Nephron progenitor cell (in vitro differentiated cells): ENCODE results near the gene C2orf66.

Source experiments
- DNase-seq: peaks from one replicate; pipeline ENCODE4 v3.0.0; 2021
- H3K27ac Mint-ChIP-seq: 2 replicates; pipeline ENCODE4 v1.8.0; 2021; ENCODE audit warnings: mild to moderate bottlenecking, moderate library complexity, mixed read lengths
- H3K27me3 Mint-ChIP-seq: 2 replicates; pipeline ENCODE4 v1.8.0; 2021; ENCODE audit warnings: mild to moderate bottlenecking, low read depth, mixed read lengths; ENCODE audit not compliant: poor library complexity
- H3K36me3 Mint-ChIP-seq: 2 replicates; pipeline ENCODE4 v1.8.0; 2021; ENCODE audit warnings: low read depth, mixed read lengths
- H3K4me1 Mint-ChIP-seq: 2 replicates; pipeline ENCODE4 v1.8.0; 2021; ENCODE audit warnings: mixed read lengths
- H3K4me3 Mint-ChIP-seq: 2 replicates; pipeline ENCODE4 v1.8.0; 2021; ENCODE audit warnings: mild to moderate bottlenecking, moderate library complexity, mixed read lengths
- H3K9me3 Mint-ChIP-seq: 2 replicates; pipeline ENCODE4 v1.8.0; 2021; ENCODE audit warnings: mild to moderate bottlenecking, moderate library complexity, mixed read lengths
- CTCF ChIP-seq: fragments of 200-600 bp; sonication (generic); IDR thresholded peaks from 2 replicates; pipeline ENCODE4 v1.5.0; 2021; ENCODE audit warnings: antibody characterized with exemption

The C2orf66 gene

GRCh38 chr2:196809260-196809659 lies at the start of gene C2orf66:
TSS of gene C2orf66 (minus strand) at chr2:196809355. CDS start at chr2:196809336, 19 bp downstream.
- Mint-ChIP-seq H3K4me3 (no peak within 1 kb of the TSS), H3K9me3 (peaks cover 8% of the 10 kb centered on the region), H3K27ac (no peak within 1 kb of the TSS), H3K36me3 (no peaks in the 10 kb centered on the region), H3K4me1 (no peaks in the 10 kb centered on the region), H3K27me3 (peaks cover 71% of the 10 kb centered on the region)
- DNase-seq = no peak
- no peak for TF ChIP-seq CTCF

- peak overlapping the region; percentile 78 for H3K27ac Mint-ChIP-seq
- H3K4me1 Mint-ChIP-seq = no peaks in the 10 kb centered on the region
- H3K27me3 Mint-ChIP-seq = no peaks in the 10 kb centered on the region
- no peak for DNase-seq
- H3K9me3 Mint-ChIP-seq = peaks cover 14% of the 10 kb centered on the region
- peaks cover 40% of the 10 kb centered on the region for H3K36me3 Mint-ChIP-seq
- TF ChIP-seq CTCF = no peak
- no peak overlapping the region for H3K4me3 Mint-ChIP-seq
Observed at GRCh38 chr2:196854629-196855028, 45.5 kb upstream of the C2orf66 start.

- TF ChIP-seq CTCF = no peak
- Mint-ChIP-seq H3K9me3 (peaks cover 3% of the 10 kb centered on the region), H3K36me3 (peaks cover 29% of the 10 kb centered on the region), H3K27ac (peak overlapping the region; percentile 67), H3K27me3 (no peaks in the 10 kb centered on the region), H3K4me3 (no peak overlapping the region), H3K4me1 (no peaks in the 10 kb centered on the region)
- DNase-seq = no peak
Observed at GRCh38 chr2:196853301-196854087, 44.3 kb upstream of the C2orf66 start.

GRCh38 chr2:196851088-196851487 lies 41.9 kb upstream of the C2orf66 start:
- Mint-ChIP-seq H3K9me3 (no peaks in the 10 kb centered on the region), H3K27me3 (no peaks in the 10 kb centered on the region), H3K4me1 (no peaks in the 10 kb centered on the region), H3K27ac (peak overlapping the region; percentile 1), H3K4me3 (no peak overlapping the region), H3K36me3 (peaks cover 29% of the 10 kb centered on the region)
- no peak for DNase-seq
- no peak for TF ChIP-seq CTCF

- Mint-ChIP-seq H3K27ac (no peak overlapping the region), H3K9me3 (no peaks in the 10 kb centered on the region), H3K36me3 (peaks cover 38% of the 10 kb centered on the region), H3K27me3 (no peaks in the 10 kb centered on the region), H3K4me3 (no peak overlapping the region), H3K4me1 (no peaks in the 10 kb centered on the region)
- no peak for TF ChIP-seq CTCF
- DNase-seq = no peak
Observed at GRCh38 chr2:196849895-196850294, 40.7 kb upstream of the C2orf66 start.

- no peaks in the 10 kb centered on the region for H3K27me3 Mint-ChIP-seq
Observed at GRCh38 chr2:196846295-196846694, 37.1 kb upstream of the C2orf66 start.

More at GRCh38 chr2:196846295-196846694, 37.1 kb upstream of the C2orf66 start:
- H3K9me3 Mint-ChIP-seq = no peaks in the 10 kb centered on the region
- TF ChIP-seq CTCF = no peak
- H3K27ac Mint-ChIP-seq = no peak overlapping the region
- H3K36me3 Mint-ChIP-seq = peaks cover 48% of the 10 kb centered on the region
- no peak for DNase-seq
- H3K4me3 Mint-ChIP-seq = no peak overlapping the region
- no peaks in the 10 kb centered on the region for H3K4me1 Mint-ChIP-seq
